ENCODE data around the gene SINHCAF. TPM values are rescaled to one million over a fixed set of nuclear protein-coding genes. Genes with fewer than 3 reads are reported as not detected.

Gene SINHCAF
- total and polyA plus RNA-seq, 4 donors, result 23.4 to 67.0 (median 33.8) TPM

GRCh38 chr12:31297572-31298514 is 28.1 kb downstream of the SINHCAF start:
- Histone ChIP-seq H3K27me3 (ENCODE audit: control insufficient read depth in 3 of 3, insufficient read depth in 3 of 3, low read length in 2 of 3) (no peaks in the 10 kb centered on the region), H3K4me1 (ENCODE audit: control insufficient read depth in 5 of 5, insufficient read depth in 5 of 5, low read length in 5 of 5) (no peaks in the 10 kb centered on the region), H3K27ac (ENCODE audit: low read depth in 1 of 2, low read length in 1 of 2) (no peak overlapping the region), H3K9me3 (ENCODE audit: control insufficient read depth in 4 of 4, insufficient read depth in 3 of 4, low read length in 3 of 4) (no peaks in the 10 kb centered on the region), H3K36me3 (ENCODE audit: control insufficient read depth in 4 of 4, insufficient read depth in 4 of 4, low read length in 4 of 4) (peaks cover 0 to 20% (median 5%) of the 10 kb centered on the region in 4 donors), H3K4me3 (no peak overlapping the region), H3K9ac (ENCODE audit: insufficient read depth in 1 of 2, low read length in 2 of 2) (no peak overlapping the region)
- DNase-seq (no peak), ATAC-seq (ENCODE audit: insufficient read depth, low FRiP score) (no peak)
- TF ChIP-seq CTCF (IDR thresholded peaks at IDR 0.05; ENCODE audit: control extremely low read depth, extremely low read depth), result no peak
- 86 to 88% methylated on average over 13 of the region's 13 CpGs for WGBS, 2 donors

GRCh38 chr12:31289441-31289840 is 36.5 kb downstream of the SINHCAF start:
- Histone ChIP-seq H3K27me3 (ENCODE audit: control insufficient read depth in 3 of 3, insufficient read depth in 3 of 3, low read length in 2 of 3) (no peaks in the 10 kb centered on the region), H3K4me1 (ENCODE audit: control insufficient read depth in 5 of 5, insufficient read depth in 5 of 5, low read length in 5 of 5) (no peaks in the 10 kb centered on the region), H3K4me3 (no peak overlapping the region), H3K9ac (ENCODE audit: insufficient read depth in 1 of 2, low read length in 2 of 2) (no peak overlapping the region), H3K27ac (ENCODE audit: low read depth in 1 of 2, low read length in 1 of 2) (no peak overlapping the region), H3K36me3 (ENCODE audit: control insufficient read depth in 4 of 4, insufficient read depth in 4 of 4, low read length in 4 of 4) (peaks cover 11 to 27% (median 22%) of the 10 kb centered on the region in 4 donors), H3K9me3 (ENCODE audit: control insufficient read depth in 4 of 4, insufficient read depth in 3 of 4, low read length in 3 of 4) (peaks cover 0 to 1% (median 0%) of the 10 kb centered on the region in 4 donors)
- DNase-seq (no peak), ATAC-seq (ENCODE audit: insufficient read depth, low FRiP score) (no peak)
- WGBS, 2 donors, result 91 to 94% methylated on average over 2 of the region's 2 CpGs
- TF ChIP-seq CTCF (IDR thresholded peaks at IDR 0.05; ENCODE audit: control extremely low read depth, extremely low read depth), result no peak

GRCh38 chr12:31288381-31288780 is 37.6 kb downstream of the SINHCAF start:
- no peaks in the 10 kb centered on the region for H3K4me1 ChIP-seq (ENCODE audit: control insufficient read depth in 5 of 5, insufficient read depth in 5 of 5, low read length in 5 of 5)
- ATAC-seq (ENCODE audit: insufficient read depth, low FRiP score) (no peak), DNase-seq (no peak)
- no peak overlapping the region for H3K9ac ChIP-seq (ENCODE audit: insufficient read depth in 1 of 2, low read length in 2 of 2)
- H3K9me3 ChIP-seq (ENCODE audit: control insufficient read depth in 4 of 4, insufficient read depth in 3 of 4, low read length in 3 of 4), result peaks cover 0 to 1% (median 0%) of the 10 kb centered on the region in 4 donors
- 97 to 98% methylated on average over 2 of the region's 2 CpGs for WGBS, 2 donors
- no peaks in the 10 kb centered on the region for H3K27me3 ChIP-seq (ENCODE audit: control insufficient read depth in 3 of 3, insufficient read depth in 3 of 3, low read length in 2 of 3)
- H3K4me3 ChIP-seq, result no peak overlapping the region
- peaks cover 11 to 23% (median 20%) of the 10 kb centered on the region in 4 donors for H3K36me3 ChIP-seq (ENCODE audit: control insufficient read depth in 4 of 4, insufficient read depth in 4 of 4, low read length in 4 of 4)
- no peak overlapping the region for H3K27ac ChIP-seq (ENCODE audit: low read depth in 1 of 2, low read length in 1 of 2)
- no peak for TF ChIP-seq CTCF (IDR thresholded peaks at IDR 0.05; ENCODE audit: control extremely low read depth, extremely low read depth)
